ENCODE data around the gene RPS29.

GRCh38 chr14:49549881-49550280, 36.3 kb downstream of the RPS29 start:
- TF ChIP-seq POLR2AphosphoS5 (IDR thresholded peaks at IDR 0.05) (no peak), CTCF (IDR thresholded peaks at IDR 0.05) (no peak)

Measured in suprapubic skin (tissue), 3 donors.